GM21576 (cell line): ENCODE measurements around the gene CFAP410.

Source experiments
- ATAC-seq: cut with Tn5 transposase; IDR thresholded peaks from one replicate; pipeline ENCODE4 v1.9.1; 2021; ENCODE audit warnings: mild to moderate bottlenecking, moderate library complexity; ENCODE audit not compliant: unreplicated experiment

The CFAP410 gene

DNA sequence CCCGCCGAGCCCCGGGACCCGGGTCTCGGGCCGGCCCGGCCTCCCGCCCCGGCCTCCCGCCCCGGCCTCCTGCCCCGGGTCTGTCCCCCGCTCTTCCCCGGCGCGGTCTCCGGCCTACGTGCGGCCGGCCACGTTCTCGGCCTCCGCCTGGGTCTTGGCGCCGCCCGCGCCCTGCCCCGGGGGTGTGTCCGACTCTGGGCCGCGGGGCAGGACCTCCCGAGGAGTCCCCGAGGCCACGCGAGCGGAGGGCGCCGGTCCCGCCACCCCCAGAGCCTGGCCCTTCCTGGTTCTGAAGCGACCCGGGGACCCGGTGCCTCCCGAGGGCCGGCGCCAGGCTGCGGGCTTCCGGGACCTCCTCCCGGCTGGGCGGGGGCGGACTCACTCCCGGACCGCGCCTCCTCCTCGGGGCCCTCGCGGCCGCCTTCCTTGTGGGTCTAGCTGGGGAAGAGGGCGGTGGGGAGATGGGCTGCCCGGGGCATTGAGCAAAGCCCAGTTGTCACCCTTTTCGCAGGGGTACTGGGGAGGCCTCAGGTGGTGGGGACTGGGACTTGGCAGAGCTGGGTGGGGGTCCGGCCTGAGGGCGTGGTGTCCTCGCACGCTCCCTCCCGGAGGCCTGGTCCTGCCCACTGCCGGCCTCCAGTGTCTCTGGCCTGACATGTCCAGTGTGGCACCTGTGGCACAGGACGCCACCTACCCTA, 38.8 kb downstream of the CFAP410 start:
- ATAC-seq = no peak

DNA sequence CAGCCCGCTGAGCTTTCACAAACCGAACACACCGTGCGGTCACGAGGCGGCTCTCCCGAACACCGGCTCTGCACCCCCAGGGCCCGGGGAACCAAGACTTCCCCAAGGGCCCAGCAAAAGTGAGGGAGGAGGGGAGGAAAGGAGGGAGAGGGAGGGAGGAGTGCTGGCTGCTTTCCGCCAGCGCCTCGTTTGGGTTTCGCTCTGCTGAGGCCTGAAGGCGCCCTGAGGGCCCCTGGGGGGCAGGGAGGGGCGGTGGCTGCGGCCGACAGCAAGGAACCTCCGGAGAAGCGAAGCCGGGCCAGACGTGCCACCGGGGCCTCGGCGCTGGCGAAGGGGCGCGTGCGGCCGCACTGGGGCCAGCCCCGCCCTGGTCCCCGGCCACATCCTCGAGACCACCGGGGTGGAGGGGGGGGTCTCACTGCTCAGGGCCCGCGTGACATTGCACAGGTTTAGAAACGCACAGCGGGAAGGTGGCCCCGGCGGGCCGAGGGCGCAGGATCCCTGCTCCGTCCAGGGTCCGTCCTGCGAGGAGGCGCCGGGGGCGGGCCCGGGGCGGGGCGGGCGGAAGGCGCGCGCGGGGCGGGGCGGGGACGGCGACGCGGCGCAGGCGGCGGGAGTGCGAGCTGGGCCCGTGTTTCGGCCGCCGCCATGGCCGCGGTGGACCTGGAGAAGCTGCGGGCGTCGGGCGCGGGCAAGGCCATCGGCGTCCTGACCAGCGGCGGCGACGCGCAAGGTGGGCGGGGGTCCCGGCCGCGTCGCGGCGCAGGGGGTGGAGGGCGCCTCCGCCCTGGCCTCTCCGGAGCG, 39.5 kb downstream of the CFAP410 start, which contains the start of gene PFKL:
Gene PFKL, plus strand, starts transcription at position 596 of the 804 bp plus-strand sequence. Its CDS starts 53 bp downstream, at position 649.
- ATAC-seq = peak; percentile 37

DNA sequence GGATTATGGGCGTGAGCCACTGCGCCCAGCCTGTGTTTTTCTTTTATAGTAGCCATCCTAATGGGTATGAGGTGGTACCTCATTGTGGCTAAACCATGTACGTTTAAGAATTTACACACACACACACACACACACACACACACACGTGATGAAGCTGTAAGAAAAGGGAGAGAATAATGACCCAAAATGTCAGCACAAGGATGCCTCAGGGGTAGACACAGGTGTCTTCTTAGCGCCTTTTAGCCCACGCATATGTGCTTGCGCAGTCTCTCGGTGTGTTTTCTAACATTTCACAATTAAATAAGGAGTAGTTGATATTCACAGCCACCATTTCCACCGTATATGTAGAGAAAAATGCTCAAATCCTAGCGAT, 40.1 kb downstream of the CFAP410 start:
- no peak for ATAC-seq

DNA sequence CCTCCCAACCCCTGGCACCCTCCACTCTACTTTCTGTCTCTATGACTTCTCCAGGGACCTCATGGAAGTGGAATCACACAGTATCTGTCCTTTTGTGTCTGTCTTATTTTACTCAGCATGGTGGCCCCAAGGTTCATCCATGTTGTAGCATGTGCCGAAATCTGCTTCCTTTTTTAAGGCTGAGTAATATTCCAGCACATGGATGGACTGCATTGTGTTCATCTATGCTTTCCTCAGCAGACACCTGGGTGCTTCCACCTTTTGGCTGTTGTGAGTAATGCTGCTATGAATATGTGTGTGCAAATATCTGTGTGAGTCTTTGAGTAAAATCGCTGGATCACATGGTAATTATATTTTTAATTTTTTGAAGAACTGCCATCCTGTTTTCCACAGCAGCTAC, 40.9 kb downstream of the CFAP410 start:
- no peak for ATAC-seq

DNA sequence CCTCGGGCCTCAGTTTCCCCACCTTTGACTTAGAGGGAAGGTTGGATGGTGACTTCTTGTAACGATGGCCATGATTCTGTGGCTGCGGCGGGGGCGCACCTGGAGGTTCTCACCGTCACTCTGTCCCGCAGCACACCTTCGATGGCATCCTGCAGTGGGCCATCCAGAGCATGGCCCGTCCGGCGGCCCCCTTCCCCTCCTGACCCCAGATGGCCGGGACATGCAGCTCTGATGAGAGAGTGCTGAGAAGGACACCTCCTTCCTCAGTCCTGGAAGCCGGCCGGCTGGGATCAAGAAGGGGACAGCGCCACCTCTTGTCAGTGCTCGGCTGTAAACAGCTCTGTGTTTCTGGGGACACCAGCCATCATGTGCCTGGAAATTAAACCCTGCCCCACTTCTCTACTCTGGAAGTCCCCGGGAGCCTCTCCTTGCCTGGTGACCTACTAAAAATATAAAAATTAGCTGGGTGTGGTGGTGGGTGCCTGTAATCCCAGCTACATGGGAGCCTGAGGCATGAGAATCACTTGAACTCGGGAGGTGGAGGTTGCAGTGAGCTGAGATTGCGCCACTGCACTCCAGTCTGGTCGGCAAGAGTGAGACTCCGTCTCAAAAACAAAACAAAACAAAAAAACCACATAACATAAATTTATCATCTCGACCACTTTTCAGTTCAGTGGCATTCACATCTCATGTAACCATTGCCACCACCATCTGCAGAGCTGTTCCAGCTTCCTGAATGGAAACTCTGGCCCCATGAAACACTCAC, 41.5 kb downstream of the CFAP410 start:
- ATAC-seq = no peak

DNA sequence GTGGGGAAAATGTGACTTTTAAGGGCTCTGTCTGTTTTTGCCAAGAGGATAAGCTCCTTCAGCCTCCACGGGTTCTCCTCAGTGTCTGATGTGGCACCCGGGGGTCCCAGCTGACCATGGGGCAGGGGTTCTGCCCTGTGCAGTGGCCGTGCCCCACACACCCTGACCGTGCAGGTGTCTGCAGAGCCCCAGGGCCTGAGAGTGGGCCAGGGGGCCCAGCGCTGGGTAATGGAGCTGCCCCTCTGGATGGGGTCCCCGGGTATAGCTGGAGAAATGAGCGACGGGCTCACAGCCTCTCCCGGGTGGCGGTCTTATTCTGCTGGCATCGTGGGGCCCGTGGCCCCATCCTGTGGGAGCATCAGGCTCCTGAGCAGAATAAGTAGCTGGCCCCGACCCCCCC, 42.3 kb downstream of the CFAP410 start:
- no peak for ATAC-seq

DNA sequence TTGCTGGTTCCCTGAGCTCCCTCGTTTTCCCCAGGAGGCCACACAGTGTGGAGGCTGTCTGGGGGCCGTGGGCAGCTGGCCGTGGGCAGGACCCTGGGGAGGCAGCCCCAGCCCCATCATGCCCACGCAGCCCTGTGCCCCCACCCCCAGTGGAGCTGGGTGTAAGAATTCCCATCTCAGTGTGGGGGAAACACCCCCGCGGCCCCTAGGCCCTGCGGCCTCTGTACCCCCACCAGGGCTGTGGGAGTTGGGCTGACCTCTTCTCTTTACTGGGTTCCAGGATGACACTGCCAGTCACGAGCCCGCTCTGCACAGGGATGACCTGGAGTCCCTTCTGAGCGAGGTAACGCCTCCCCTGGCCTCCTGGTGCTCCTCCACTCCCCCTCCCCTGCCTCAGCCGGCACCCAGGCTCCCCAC, 43.1 kb downstream of the CFAP410 start:
- ATAC-seq = no peak

DNA sequence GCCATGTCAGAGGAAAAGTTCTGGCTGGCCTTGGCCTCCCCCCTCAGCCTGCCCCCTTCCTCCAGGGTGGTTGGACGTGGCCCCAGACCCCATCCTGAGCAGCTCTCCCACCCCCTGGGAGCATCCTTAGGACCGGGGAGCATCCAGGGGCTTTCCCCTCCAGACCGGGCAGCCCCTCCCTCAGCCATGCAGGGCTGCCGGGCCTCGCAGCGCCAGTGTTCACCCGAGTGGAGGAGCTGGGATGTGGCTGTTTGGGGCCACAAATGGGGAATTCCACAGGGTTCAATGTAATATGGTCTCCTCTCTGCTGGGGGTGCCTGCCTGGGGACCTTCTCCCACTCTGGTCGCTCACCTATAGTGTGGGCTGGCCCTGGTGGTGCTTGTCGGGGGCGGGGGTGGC, 43.5 kb downstream of the CFAP410 start:
- ATAC-seq = no peak

DNA sequence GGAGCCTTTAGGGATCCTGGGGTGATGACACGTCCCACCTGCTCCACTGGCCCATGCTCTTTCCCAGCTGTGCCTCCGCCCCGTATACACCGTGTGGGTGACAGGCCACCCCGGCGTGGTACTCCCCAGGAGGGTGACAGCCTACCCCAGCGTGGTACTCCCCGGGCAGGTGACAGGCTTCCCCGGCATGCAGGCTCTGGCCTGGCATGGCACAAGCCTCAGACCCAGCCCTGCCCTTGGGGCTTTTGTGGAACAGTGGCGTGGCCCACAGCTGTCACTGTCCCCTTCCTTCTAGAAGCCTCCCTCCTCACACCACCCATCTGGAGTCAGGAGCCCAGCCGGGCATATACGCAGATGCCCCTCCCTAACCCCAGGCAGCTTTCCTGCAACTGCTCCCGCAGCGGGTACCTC, 44.0 kb downstream of the CFAP410 start:
- no peak for ATAC-seq

DNA sequence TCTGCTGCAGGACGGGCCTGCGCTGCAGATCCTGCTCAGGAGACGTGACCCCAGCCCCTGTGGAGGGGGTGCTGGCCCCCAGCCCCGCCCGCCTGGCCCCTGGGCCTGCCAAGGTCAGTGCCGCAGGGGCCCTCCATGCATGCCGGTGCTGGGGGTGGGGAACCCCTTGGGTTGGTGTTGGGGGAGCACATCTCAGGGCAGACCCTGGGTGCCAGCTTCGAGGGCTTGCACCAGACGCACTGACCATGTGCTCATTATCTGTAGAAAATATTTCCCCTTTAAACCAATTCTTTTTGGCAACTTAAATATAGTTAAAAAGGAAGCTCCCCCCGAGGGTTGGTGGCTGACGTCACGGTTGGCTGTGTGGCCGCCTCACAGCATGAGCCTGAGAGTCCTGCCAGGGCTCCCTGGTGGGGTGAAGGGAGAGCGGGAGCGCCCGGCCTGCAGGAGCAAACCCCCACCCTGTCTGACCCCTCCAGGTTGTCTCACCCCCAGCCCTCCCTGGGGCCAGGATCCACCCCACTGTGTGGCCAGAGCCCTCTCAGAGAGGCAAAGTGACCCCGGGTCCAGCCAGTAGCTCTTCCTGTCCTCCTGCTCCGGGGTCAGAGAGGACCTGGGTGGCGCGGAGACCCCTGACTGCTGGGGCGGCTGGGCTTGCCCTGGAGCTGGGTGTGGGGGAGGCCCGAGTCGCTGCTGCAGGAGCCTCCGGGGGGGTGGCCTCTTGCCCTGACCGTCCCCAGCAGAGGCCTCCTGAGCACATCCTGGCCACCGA, 44.6 kb downstream of the CFAP410 start:
- ATAC-seq = no peak

DNA sequence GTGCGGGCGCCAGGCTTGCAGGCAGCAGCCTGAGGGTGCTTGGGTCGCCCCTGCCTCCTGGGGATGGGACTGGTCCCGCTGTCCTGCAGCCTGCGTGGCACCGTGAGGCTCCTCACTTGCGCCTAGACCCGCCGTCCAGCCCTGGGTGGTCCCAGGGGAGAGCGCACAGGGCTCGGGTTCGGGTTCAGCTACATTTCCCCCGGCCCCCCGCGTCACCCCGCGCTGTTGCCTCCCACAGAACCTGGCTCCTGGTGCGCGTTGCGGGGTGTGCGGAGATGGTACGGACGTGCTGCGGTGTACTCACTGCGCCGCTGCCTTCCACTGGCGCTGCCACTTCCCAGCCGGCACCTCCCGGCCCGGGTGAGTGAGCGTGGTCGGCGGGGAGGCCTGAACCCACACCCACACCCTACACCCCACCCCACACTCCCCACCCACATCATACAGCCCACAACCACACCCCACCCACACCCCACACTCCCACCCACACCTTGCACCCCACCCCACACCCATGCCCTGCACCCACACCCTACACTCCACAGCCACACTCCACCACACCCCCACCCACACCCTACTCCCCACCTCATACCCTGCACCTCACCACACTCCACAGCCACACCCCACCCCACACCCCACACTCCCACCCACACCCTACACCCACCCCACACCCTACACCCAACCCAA, 45.5 kb downstream of the CFAP410 start:
- ATAC-seq = no peak

DNA sequence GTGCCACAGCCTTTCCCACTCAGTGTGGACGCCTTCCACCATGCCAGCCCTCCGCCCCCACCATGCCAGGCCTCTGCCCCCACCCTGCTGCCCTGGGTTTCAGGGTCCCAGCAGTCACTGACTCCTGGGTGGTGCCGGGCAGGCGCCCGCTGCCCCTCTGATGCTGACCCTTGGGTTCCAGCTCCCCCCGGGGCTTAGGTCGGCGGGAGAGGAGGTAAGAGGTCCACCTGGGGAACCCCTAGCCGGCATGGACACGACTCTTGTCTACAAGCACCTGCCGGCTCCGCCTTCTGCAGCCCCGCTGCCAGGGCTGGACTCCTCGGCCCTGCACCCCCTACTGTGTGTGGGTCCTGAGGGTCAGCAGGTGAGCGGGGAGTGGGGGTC, 46.4 kb downstream of the CFAP410 start:
- no peak for ATAC-seq

DNA sequence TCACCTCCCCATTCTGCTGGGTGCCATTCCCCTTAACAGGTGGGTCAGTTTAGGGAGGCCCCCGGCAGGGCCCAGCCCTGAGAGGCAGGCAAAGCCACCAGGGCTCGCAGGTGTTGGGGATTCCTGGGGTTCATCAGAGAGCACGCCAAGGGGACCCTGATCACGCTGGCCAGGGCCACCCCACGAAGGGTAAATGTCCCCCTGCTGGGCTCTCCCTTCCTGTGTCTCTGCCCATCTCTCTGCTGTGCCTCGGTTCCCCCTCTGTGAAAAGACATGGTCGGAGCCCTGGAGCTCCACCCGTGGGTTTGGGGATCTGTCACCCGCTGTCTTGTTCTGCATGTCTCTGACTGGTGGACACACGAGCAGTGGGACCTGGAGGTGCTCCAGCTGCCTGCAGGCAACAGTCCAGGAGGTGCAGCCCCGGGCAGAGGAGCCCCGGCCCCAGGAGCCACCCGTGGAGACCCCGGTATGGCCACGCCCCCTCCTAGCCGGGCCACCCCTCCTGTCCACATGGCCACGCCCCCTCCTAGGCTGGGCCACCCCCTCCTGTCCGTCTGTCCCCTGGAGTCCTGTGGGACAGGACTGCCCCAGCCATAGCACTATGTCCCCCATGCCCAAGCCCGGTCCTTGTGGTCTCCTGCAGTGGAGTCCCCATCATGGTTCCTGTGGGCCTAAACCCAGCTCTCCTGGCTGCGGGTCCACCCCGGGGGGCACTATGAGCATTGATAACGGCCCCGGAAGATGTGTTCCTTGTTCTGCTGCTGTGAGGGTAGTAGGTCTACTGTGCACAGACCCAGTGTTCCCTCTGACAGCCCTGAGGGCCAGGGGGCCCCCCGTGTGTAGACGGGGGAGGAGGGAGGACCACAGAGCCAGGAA, 47.0 kb downstream of the CFAP410 start:
- no peak for ATAC-seq

DNA sequence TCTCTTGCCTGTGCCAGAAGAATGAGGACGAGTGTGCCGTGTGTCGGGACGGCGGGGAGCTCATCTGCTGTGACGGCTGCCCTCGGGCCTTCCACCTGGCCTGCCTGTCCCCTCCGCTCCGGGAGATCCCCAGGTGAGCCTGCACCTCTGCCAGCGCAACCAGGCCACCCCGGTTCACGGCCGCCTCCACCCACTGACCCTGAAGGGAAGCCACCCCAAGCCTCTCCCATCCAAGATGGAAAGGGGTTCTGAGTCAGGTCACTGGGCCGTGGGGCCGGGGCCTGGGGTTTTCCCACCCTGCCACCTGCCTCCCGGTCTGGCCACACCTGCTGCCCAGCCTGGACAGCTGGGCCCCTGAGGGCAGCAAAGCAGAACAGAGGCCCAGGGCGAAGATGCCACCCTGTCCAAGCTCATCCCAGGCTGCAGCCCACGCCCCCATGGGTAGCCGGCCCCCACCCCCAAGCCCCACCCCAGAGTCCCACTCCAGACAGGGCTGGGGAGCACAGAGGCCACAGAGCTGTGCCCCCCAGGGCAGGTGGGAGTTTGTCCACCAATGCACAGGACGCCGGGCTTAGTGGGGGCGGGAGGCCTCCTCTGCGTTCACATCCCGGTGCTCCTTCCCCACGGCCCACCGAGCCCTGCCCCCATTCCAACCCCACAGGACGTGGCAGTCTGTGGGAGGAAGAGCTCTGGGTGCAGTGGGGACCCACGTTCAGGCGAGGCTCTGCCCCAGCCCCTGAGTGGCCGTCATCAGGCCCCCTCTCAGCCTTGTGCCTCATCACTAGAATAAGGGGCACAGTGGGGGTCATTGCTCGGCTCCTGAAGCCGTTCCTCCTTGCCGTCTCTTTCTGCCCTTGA, 47.9 kb downstream of the CFAP410 start:
- ATAC-seq = no peak

DNA sequence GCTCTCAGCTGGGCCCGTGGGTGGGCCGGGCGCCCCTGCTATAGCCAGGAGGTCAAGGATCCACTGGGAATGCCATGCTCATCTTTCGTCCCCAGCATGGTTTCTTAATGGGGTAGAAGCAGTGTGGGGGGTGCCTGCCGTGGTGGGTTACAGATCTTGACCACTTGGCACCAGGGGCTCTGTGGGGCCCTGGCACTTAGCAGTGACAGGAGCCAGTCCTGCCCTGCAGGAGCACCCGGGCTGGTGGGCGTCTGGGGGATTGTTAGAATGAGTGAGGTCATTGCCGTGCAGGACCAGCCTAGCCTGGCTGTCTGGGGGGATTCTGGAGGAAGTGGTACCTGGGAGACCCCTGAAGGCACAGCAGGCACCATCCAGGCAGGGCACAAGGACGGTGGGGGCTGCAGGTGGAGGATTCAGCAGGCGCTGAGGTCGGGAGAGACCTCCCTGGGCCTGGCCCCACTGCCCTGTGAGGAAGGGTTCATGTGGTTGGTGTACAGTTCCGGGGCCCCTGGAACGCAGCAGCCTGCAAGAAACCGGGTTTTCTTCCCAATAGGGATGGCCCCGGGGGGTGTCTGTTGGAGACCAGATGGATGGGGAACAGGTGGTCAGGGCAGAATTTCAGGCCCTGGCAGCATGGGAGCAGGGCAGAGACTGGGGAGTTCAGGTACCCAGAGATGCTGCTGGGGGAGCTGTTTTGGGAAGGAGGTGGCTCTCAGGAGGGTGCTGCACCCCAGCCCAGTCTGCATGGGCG, 48.7 kb downstream of the CFAP410 start:
- no peak for ATAC-seq

DNA sequence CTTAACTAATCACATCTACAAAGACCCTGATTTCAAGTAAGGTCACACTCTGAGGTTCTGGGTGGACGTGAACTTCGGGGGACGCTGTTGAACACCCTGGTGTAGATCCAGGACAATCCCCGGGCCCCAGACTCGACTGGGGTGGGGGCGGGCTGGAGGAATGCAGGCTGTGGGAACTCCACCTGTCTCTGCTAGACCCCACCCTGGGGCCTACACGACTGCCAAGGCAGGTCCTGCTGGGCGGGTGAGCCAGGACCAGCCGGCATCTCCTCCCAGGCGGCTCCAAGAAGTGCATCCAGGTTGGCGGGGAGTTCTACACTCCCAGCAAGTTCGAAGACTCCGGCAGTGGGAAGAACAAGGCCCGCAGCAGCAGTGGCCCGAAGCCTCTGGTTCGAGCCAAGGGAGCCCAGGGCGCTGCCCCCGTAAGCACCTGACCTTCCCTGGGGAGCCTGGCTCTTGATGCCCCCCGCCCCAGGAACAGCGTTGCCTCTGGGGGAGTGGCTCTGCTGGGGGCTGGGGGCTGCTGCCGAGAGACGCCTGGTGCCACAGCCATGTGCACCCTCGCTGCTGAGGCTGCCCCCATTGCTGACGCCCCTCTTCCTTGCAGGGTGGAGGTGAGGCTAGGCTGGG, 49.7 kb downstream of the CFAP410 start:
- no peak for ATAC-seq
